ENCODE data around the gene PTGS2.

Gene PTGS2

GRCh38 chr1:186680245-186681061 is at the start of gene PTGS2:
Gene PTGS2 (minus strand): TSS chr1:186680423. CDS start chr1:186680290, 133 bp downstream.
- DNase-seq (ENCODE audit: low spot score): peak; percentile 86

GRCh38 chr1:186722711-186723309 is 42.6 kb upstream of the PTGS2 start:
- DNase-seq (ENCODE audit: low spot score): peak; percentile 28

- DNase-seq (ENCODE audit: low spot score): no peak
These were observed 37.1 kb upstream of the PTGS2 start for GRCh38 chr1:186717286-186717685.

- no peak for DNase-seq (ENCODE audit: low spot score)
These were observed 35.9 kb upstream of the PTGS2 start for GRCh38 chr1:186715887-186716809.

GRCh38 chr1:186710696-186711095 is 30.5 kb upstream of the PTGS2 start:
- no peak for DNase-seq (ENCODE audit: low spot score)

GRCh38 chr1:186708694-186709097 is 28.5 kb upstream of the PTGS2 start:
- DNase-seq (ENCODE audit: low spot score): no peak

- DNase-seq (ENCODE audit: low spot score): no peak
These were observed 23.1 kb upstream of the PTGS2 start for GRCh38 chr1:186703209-186703766.

GRCh38 chr1:186700722-186701121 is 20.5 kb upstream of the PTGS2 start:
- no peak for DNase-seq (ENCODE audit: low spot score)

- no peak for DNase-seq (ENCODE audit: low spot score)
These were observed 19.3 kb upstream of the PTGS2 start for GRCh38 chr1:186699519-186699918.

GRCh38 chr1:186689907-186690306 is 9.7 kb upstream of the PTGS2 start:
- no peak for DNase-seq (ENCODE audit: low spot score)

- no peak for DNase-seq (ENCODE audit: low spot score)
These were observed 9.2 kb upstream of the PTGS2 start for GRCh38 chr1:186689376-186689775.

- no peak for DNase-seq (ENCODE audit: low spot score)
These were observed 3.6 kb upstream of the PTGS2 start for GRCh38 chr1:186683652-186684410.

- no peak for DNase-seq (ENCODE audit: low spot score)
These were observed 2.5 kb upstream of the PTGS2 start for GRCh38 chr1:186682736-186683135.

- DNase-seq (ENCODE audit: low spot score): no peak
These were observed 1.6 kb upstream of the PTGS2 start for GRCh38 chr1:186681801-186682200.

GRCh38 chr1:186681121-186681520 is 898 bp upstream of the PTGS2 start:
- DNase-seq (ENCODE audit: low spot score): peak; percentile 34

- DNase-seq (ENCODE audit: low spot score): no peak
These were observed 339 bp downstream of the PTGS2 start for GRCh38 chr1:186679924-186680244.

- DNase-seq (ENCODE audit: low spot score): no peak
These were observed 2.1 kb downstream of the PTGS2 start for GRCh38 chr1:186678155-186678554.

- no peak for DNase-seq (ENCODE audit: low spot score)
These were observed 7.6 kb downstream of the PTGS2 start for GRCh38 chr1:186672596-186672995.

GRCh38 chr1:186672131-186672530 is 8.1 kb downstream of the PTGS2 start:
- no peak for DNase-seq (ENCODE audit: low spot score)

- DNase-seq (ENCODE audit: low spot score): no peak
These were observed 8.9 kb downstream of the PTGS2 start for GRCh38 chr1:186671136-186671825.
